GM12875 (cell line): ENCODE measurements around the gene ZNF48.

Experiments
- H3K4me3 ChIP-seq: one replicate; pipeline ENCODE4 v1.5.1; 2011; ENCODE audit warnings: low read depth, low read length, control low read depth
- CTCF ChIP-seq: IDR thresholded peaks from 2 replicates; pipeline ENCODE4 v1.5.1; 2011; ENCODE audit warnings: low read depth, mild to moderate bottlenecking, control low read depth, inconsistent platforms, low read length, moderate library complexity, borderline replicate concordance; ENCODE audit not compliant: insufficient read depth

ZNF48 gene

DNA sequence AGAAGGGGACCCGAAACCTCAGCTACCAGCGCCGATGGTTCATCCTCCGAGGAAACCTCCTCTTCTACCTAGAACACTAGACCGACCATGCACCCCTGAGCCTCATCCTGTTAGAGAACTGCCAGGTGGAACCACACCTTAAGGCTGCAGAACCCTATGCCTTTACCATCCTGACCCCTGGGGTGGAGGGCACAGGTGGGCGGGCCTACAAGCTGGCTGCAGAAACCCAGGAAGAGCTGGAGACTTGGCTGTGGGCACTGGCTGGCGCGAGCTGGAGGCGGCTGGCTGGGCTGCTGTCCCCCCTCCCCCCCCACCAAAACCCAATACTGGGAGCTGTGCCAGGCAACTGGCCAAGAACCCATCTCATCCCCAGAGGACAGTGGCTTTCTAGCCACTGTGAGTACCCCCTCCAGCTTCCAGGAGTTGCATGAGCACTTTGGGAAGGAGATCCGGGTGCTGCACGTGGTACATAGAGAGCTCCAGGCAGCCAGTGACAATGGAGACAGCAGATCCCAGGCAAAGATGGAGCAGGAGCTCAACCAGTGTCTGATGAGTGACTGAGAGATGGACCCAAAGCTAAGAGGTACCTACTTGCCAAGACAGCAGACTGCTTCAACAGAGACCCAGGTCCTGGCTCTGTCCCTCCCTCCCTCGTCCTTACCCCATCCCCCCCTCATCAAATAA, 38.7 kb upstream of the ZNF48 start:
- no peak for TF ChIP-seq CTCF
- H3K4me3 ChIP-seq, result no peak overlapping the region

GRCh38 chr16:30357085-30357714, 38.0 kb upstream of the ZNF48 start:
- no peak overlapping the region for H3K4me3 ChIP-seq
- TF ChIP-seq CTCF, result no peak

- no peak for TF ChIP-seq CTCF
- H3K4me3 ChIP-seq, result no peak overlapping the region
Observed at GRCh38 chr16:30357715-30358576, 37.3 kb upstream of the ZNF48 start.

GRCh38 chr16:30358577-30358936, 36.7 kb upstream of the ZNF48 start:
- no peak for TF ChIP-seq CTCF
- no peak overlapping the region for H3K4me3 ChIP-seq

- no peak for TF ChIP-seq CTCF
Observed at GRCh38 chr16:30358990-30359870, 36.0 kb upstream of the ZNF48 start.

DNA sequence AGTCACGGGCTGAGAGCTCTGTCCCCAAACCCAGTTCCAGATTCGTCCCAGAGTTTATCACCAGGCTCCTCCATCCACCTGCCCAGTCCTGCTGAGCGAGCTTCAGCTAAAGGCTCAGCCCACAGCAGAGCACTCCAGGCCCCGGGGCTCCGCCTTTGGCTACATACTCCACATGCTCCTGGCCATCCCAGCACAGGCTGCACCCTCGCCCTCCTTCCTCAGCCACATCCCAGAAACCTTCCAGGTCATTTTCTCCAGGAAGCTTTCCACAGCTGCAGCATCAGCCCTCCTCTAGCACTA, 35.4 kb upstream of the ZNF48 start:
- no peak overlapping the region for H3K4me3 ChIP-seq
- no peak for TF ChIP-seq CTCF

More at GRCh38 chr16:30358990-30359870, 36.0 kb upstream of the ZNF48 start:
- no peak overlapping the region for H3K4me3 ChIP-seq
